Muscle layer of colon (tissue), 2 donors: ENCODE measurements around the gene HSPG2.
A peak's percentile ranks its signal among the peaks of the same experiment; 100 is the strongest.
"Not testable (repeated sequence)": the region's sequence is repeated elsewhere in the genome, so short reads cannot be mapped to it uniquely, and the experiment has no call there.

Source experiments
- H3K27ac ChIP-seq: one replicate; pipeline ENCODE4 v1.7.0; 2013; ENCODE audit warnings: low read depth, mild to moderate bottlenecking, low read length, moderate library complexity
- H3K27me3 ChIP-seq, 2 donors: one replicate each; pipeline ENCODE4 v1.7.0; 2013; ENCODE audit warnings: low read length in 2 of 2, mild to moderate bottlenecking in 2 of 2; ENCODE audit not compliant: insufficient read depth in 2 of 2, control insufficient read depth in 1 of 2
- H3K36me3 ChIP-seq: one replicate; pipeline ENCODE4 v1.7.0; 2013; ENCODE audit warnings: mild to moderate bottlenecking, low read length; ENCODE audit not compliant: insufficient read depth
- H3K4me1 ChIP-seq: one replicate; pipeline ENCODE4 v1.7.0; 2013; ENCODE audit warnings: mild to moderate bottlenecking, low read length; ENCODE audit not compliant: insufficient read depth
- H3K4me3 ChIP-seq, 2 donors: one replicate each; pipeline ENCODE4 v1.7.0; 2013; ENCODE audit warnings: low read length in 2 of 2, low read depth in 1 of 2, mild to moderate bottlenecking in 1 of 2, moderate library complexity in 1 of 2
- H3K9ac ChIP-seq: one replicate; pipeline ENCODE4 v1.7.0; 2013; ENCODE audit warnings: low read length
- H3K9me3 ChIP-seq: one replicate; pipeline ENCODE4 v1.7.0; 2013; ENCODE audit warnings: mild to moderate bottlenecking, low read length
- donor health status: abdominal sarcoma.
- donor health status: Adenocarcinoma of cecum.

HSPG2 gene

GRCh38 chr1:21937034-21937371, at the start of gene HSPG2:
Gene HSPG2 (minus strand): TSS chr1:21937310. CDS start chr1:21937217, 93 bp downstream.
- peak within 1 kb of the TSS; percentile 96 for H3K27ac ChIP-seq
- peaks cover 61% of the 10 kb centered on the region for H3K4me1 ChIP-seq
- H3K9me3 ChIP-seq: no peaks in the 10 kb centered on the region
- peak within 1 kb of the TSS; percentile 95 for H3K9ac ChIP-seq
- peak within 1 kb of the TSS; percentile 81 to 98 for H3K4me3 ChIP-seq
- no peaks in the 10 kb centered on the region for H3K27me3 ChIP-seq
- no peaks in the 10 kb centered on the region for H3K36me3 ChIP-seq

- not testable (repeated sequence) for H3K27ac ChIP-seq, H3K36me3 ChIP-seq, H3K4me3 ChIP-seq, H3K9me3 ChIP-seq, H3K9ac ChIP-seq, H3K4me1 ChIP-seq, H3K27me3 ChIP-seq
Measured at GRCh38 chr1:21986386-21986785, 49.3 kb upstream of the HSPG2 start.

- H3K9ac ChIP-seq, H3K27ac ChIP-seq, H3K9me3 ChIP-seq, H3K27me3 ChIP-seq, H3K4me3 ChIP-seq, H3K4me1 ChIP-seq, H3K36me3 ChIP-seq: not testable (repeated sequence)
Measured at GRCh38 chr1:21985893-21986292, 48.8 kb upstream of the HSPG2 start.

- H3K27me3 ChIP-seq, H3K36me3 ChIP-seq, H3K4me3 ChIP-seq, H3K4me1 ChIP-seq, H3K27ac ChIP-seq, H3K9ac ChIP-seq, H3K9me3 ChIP-seq: not testable (repeated sequence)
Measured at GRCh38 chr1:21983539-21983938, 46.4 kb upstream of the HSPG2 start.

GRCh38 chr1:21982122-21982521, 45.0 kb upstream of the HSPG2 start:
- H3K9me3 ChIP-seq, H3K4me3 ChIP-seq, H3K27ac ChIP-seq, H3K4me1 ChIP-seq, H3K27me3 ChIP-seq, H3K9ac ChIP-seq, H3K36me3 ChIP-seq: not testable (repeated sequence)

- not testable (repeated sequence) for H3K9me3 ChIP-seq, H3K27me3 ChIP-seq, H3K27ac ChIP-seq, H3K4me3 ChIP-seq, H3K9ac ChIP-seq, H3K4me1 ChIP-seq, H3K36me3 ChIP-seq
Measured at GRCh38 chr1:21981253-21981652, 44.1 kb upstream of the HSPG2 start.

GRCh38 chr1:21980515-21981220, 43.6 kb upstream of the HSPG2 start:
- not testable (repeated sequence) for H3K4me1 ChIP-seq, H3K27me3 ChIP-seq, H3K9me3 ChIP-seq, H3K4me3 ChIP-seq, H3K36me3 ChIP-seq, H3K27ac ChIP-seq, H3K9ac ChIP-seq

- not testable (repeated sequence) for H3K9ac ChIP-seq, H3K27ac ChIP-seq, H3K27me3 ChIP-seq, H3K4me1 ChIP-seq, H3K4me3 ChIP-seq, H3K36me3 ChIP-seq, H3K9me3 ChIP-seq
Measured at GRCh38 chr1:21978209-21978608, 41.1 kb upstream of the HSPG2 start.

- H3K9ac ChIP-seq, H3K27ac ChIP-seq: not testable (repeated sequence)
Measured at GRCh38 chr1:21976703-21977239, 39.7 kb upstream of the HSPG2 start, which contains the start of gene CELA3B. Gene CELA3B (plus strand): TSS chr1:21977022. CDS start chr1:21977040, 18 bp downstream.

GRCh38 chr1:21975296-21975695, 38.2 kb upstream of the HSPG2 start:
- H3K9me3 ChIP-seq, H3K9ac ChIP-seq, H3K27ac ChIP-seq, H3K27me3 ChIP-seq, H3K36me3 ChIP-seq, H3K4me3 ChIP-seq, H3K4me1 ChIP-seq: not testable (repeated sequence)

More at GRCh38 chr1:21976703-21977239, 39.7 kb upstream of the HSPG2 start, which contains the start of gene CELA3B:
- not testable (repeated sequence) for H3K4me1 ChIP-seq, H3K9me3 ChIP-seq, H3K4me3 ChIP-seq, H3K27me3 ChIP-seq, H3K36me3 ChIP-seq

GRCh38 chr1:21974699-21975098, 37.6 kb upstream of the HSPG2 start:
- H3K36me3 ChIP-seq, H3K4me3 ChIP-seq, H3K9me3 ChIP-seq, H3K4me1 ChIP-seq, H3K27ac ChIP-seq, H3K27me3 ChIP-seq, H3K9ac ChIP-seq: not testable (repeated sequence)

GRCh38 chr1:21973948-21974347, 36.8 kb upstream of the HSPG2 start:
- not testable (repeated sequence) for H3K27ac ChIP-seq, H3K36me3 ChIP-seq, H3K27me3 ChIP-seq, H3K9me3 ChIP-seq, H3K4me3 ChIP-seq, H3K9ac ChIP-seq, H3K4me1 ChIP-seq
